ENCODE data around the gene SAMM50.

SAMM50 gene

GRCh38 chr22:43955040-43955882 is at the start of gene SAMM50:
SAMM50 (plus strand) TSS chr22:43955442; CDS start chr22:43955578, 136 bp downstream.
- peak; percentile 42 for DNase-seq

DNA sequence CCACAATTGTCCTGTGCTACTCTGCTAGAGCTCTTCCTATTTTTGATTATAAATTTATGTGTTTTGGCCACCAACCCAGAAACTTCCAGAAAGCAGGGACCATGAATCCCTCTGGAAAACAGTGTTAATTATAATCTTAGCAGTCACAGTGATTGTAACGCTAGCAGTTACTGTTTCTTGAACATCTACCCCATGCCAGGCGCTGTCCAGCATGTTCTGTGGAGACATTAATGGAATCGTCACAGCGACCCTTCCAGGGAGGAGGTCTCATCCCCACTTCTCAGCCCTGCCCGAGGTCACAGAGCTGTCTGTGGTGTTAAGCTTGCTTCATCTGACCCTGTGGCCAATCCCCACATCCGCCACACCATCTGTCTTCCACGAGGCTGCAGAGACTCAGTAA is 49.6 kb upstream of the SAMM50 start:
- no peak for DNase-seq

GRCh38 chr22:43909708-43910107 is 45.5 kb upstream of the SAMM50 start:
- no peak for DNase-seq

- no peak for DNase-seq
These were observed 45.0 kb upstream of the SAMM50 start for GRCh38 chr22:43910178-43910695.

GRCh38 chr22:43911351-43911750 is 43.9 kb upstream of the SAMM50 start:
- no peak for DNase-seq

GRCh38 chr22:43917521-43917920 is 37.7 kb upstream of the SAMM50 start:
- DNase-seq = no peak

- DNase-seq = no peak
These were observed 35.9 kb upstream of the SAMM50 start for GRCh38 chr22:43919106-43919973.

- DNase-seq = no peak
These were observed 33.9 kb upstream of the SAMM50 start for GRCh38 chr22:43921370-43921769.

- no peak for DNase-seq
These were observed 33.1 kb upstream of the SAMM50 start for GRCh38 chr22:43922123-43922522.

DNA sequence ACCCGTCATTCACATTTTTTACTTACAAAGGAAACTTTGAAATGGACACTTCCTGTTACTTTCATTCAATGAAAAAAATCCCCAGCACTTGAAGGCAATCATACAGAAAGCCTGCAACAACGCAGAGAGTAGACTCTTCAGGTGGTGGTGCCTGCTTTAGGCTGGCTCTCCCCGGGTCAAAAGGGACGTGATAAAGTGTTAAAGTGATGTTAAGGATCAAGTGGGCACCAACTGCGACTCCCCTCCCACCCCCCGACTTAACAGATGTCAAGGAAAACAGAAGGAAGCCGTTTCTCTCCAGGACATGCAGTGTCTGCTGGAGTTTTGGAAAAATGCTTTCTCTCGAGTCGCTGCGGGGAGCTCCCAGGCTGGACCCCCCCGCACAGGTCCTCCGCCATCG is 32.1 kb upstream of the SAMM50 start:
- DNase-seq = no peak

- DNase-seq = peak; percentile 29
These were observed 31.4 kb upstream of the SAMM50 start, which contains the start of gene PNPLA3 for GRCh38 chr22:43923631-43924464. PNPLA3 (plus strand) TSS chr22:43923805; CDS start chr22:43923912, 107 bp downstream.

GRCh38 chr22:43924877-43925276 is 30.4 kb upstream of the SAMM50 start:
- DNase-seq = no peak

- DNase-seq = no peak
These were observed 29.6 kb upstream of the SAMM50 start for GRCh38 chr22:43925433-43926348.

- DNase-seq = no peak
These were observed 28.9 kb upstream of the SAMM50 start for GRCh38 chr22:43926349-43926710.

- DNase-seq = no peak
These were observed 26.8 kb upstream of the SAMM50 start for GRCh38 chr22:43928468-43928867.

GRCh38 chr22:43928908-43929307 is 26.3 kb upstream of the SAMM50 start:
- no peak for DNase-seq

DNA sequence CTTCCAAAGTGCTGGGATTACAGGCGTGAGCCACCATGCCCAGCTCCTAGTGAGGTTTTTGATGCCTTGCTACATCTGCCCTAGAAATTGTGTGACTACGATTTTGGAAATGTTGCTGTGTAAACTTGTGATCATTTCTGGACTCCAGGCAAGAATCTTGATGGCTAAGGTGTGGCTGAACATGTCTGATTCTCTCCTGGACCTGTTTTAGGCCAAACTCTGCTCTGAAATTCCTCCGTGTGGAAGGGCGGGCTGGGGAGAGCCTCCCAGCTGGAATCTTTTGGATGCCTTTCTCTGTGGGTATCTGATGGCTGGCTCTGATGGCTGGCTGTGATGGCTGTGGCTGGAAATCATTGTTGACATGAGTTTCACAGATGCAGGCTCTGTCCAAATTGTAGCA is 23.5 kb upstream of the SAMM50 start:
- DNase-seq = no peak

GRCh38 chr22:43941449-43941848 is 13.8 kb upstream of the SAMM50 start:
- DNase-seq = no peak

DNA sequence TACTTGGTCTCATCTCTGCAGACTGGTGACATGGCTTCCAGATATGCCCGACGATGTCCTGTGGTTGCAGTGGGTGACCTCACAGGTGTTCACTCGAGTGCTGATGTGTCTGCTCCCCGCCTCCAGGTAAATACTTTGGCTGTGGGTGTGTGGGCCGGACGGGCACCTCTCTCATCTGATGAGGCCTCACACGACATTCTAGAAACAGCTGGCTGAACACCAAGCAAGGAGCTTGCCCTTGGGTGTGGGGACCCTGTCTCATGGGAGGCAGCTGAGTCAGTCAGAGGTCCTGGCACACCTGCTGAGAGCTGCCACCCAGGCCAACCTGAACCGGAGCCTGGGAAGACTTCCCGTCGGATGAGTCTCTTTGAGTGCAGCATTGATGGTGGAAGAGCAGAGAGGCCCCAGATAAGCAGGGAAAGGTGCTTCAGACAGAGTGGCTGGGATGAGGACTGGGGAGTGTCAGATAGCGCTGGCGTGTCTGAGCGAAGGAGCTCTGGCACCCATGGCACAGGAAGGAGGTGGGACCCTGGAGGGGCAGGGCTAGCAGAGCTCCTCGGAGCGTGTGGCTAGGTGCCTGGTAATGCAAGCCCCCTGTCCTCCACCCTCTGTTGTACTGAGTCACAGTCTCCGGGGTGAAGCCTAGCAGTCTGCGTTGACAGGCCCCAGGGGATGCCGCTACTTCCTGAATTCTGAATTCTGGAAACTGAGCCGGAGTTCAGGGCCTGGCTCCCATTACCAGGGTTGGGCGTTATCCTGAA is 10.4 kb upstream of the SAMM50 start:
- DNase-seq = no peak

DNA sequence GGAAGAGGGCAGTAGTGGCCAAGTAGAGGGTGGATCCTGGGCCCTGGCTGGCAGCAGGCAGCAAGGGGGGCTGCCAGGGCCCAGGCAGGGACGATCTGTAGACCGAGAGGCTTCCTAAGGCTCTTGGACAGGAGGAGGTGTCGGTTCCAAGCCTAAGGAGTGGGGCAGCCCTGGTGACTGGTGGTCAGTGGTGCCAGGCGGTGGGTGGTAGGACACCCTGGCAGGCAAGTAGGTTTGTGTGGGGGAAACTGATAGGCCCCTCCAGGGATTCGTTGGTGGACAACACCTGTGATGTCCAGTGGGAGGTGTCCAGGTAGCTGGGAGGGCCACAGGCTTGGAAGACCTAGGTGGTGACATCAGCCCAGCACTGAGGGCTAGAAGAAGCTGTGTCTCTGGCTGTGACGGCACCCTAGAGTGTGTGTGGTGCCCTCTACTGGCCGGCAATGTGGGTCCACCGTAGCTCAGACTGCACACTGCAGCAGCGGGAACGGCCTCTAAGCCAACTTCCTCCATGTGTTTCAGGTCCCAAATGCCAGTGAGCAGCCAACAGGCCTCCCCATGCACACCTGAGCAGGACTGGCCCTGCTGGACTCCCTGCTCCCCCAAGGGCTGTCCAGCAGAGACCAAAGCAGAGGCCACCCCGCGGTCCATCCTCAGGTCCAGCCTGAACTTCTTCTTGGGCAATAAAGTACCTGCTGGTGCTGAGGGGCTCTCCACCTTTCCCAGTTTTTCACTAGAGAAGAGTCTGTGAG is 9.4 kb upstream of the SAMM50 start:
- peak; percentile 3 for DNase-seq
